ENCODE data around the gene CYP27A1. TPM values are rescaled to one million over a fixed set of nuclear protein-coding genes. Genes with fewer than 3 reads are reported as not detected.
"Not testable (repeated sequence)": the region's sequence is repeated elsewhere in the genome, so short reads cannot be mapped to it uniquely, and the experiment has no call there.

The CYP27A1 gene
- total and polyA plus RNA-seq, 9 of the 15 experiments (the other 6 are each of a cell fraction or from before 2014, with no cell fraction given), result 0.20 TPM; not detected in 8

DNA sequence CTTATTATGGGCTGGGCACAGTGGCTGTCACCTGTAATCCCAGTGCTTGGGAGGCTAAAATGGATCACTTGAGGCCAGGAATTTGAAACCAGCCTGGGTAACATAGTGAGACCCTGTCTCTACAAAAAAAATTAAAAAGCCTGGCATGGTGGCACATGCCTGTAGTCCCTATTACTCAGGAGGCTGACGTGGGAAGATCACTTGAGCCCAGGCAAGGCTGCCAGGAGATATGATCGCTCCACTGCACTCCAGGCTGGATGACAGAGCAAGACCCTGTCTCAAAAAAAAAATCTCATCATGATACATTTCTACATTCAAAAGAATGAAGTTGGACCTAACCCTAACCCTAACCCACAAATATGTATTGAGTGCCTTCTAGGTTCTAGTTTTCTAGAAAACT lies 20.2 kb upstream of the CYP27A1 start:
- CTCF ChIA-PET (ENCODE audit: low intra/inter-chr PET ratio), result no interaction called here
- BruUV-seq (replicated peaks), result no TSS peak
- in situ Hi-C loops (cut with MboI), result no loop called here
- no peak overlapping the region for H2AFZ ChIP-seq (ENCODE audit: low read depth, low read length)
- H4K20me1 ChIP-seq (replicated peaks; ENCODE audit: control insufficient read depth, insufficient read depth, low read length), result no peaks in the 10 kb centered on the region
- intact Hi-C loops (cut with micrococcal nuclease), result no loop called here
- H3K4me2 ChIP-seq (ENCODE audit: insufficient read depth, low read length), result no peak overlapping the region
- no peak overlapping the region for H3K4me3 ChIP-seq
- WGBS (ENCODE audit: insufficient coverage, low coverage, missing lambda C conversion rate), result 0% methylated on average over 2 of the region's 2 CpGs
- no peak overlapping the region for H3K9ac ChIP-seq (ENCODE audit: insufficient read depth in 1 of 2, low read depth in 2 of 2, low read length in 2 of 2)
- no peaks in the 10 kb centered on the region for H3K27me3 ChIP-seq (ENCODE audit: control insufficient read depth in 2 of 2, insufficient read depth in 2 of 2, low read length in 2 of 2)
- no peak for ATAC-seq
- no peak for FAIRE-seq
- no peaks in the 10 kb centered on the region for H3K9me1 ChIP-seq (ENCODE audit: control insufficient read depth, insufficient read depth, low read length)
- POLR2A ChIA-PET, result no interaction called here
- no peaks in the 10 kb centered on the region for H3K79me2 ChIP-seq (ENCODE audit: control insufficient read depth, insufficient read depth, low read length)
- no peaks in the 10 kb centered on the region for H3K36me3 ChIP-seq (ENCODE audit: control insufficient read depth, insufficient read depth, low read length)
- no peak overlapping the region for H3K27ac ChIP-seq (ENCODE audit: extremely low read depth, low read depth, low read length)
- no peak for DNase-seq (ENCODE audit: extremely low read depth in 1 of 4, low spot score in 3 of 4)
- no peaks in the 10 kb centered on the region for H3K9me3 ChIP-seq (replicated peaks; ENCODE audit: control insufficient read depth, insufficient read depth, low read depth, low read length)
- no peaks in the 10 kb centered on the region for H3K4me1 ChIP-seq (replicated peaks in 1 of 2; ENCODE audit: control insufficient read depth in 2 of 2, insufficient read depth in 2 of 2, low read length in 2 of 2)
- TF ChIP-seq PTTG1 (tag; IDR thresholded peaks at IDR 0.05; ENCODE audit: low read depth) (no peak), PHF20 (IDR thresholded peaks at IDR 0.05; ENCODE audit: partially characterized antibody) (no peak), ZNF282 (CRISPR knock-in tag; IDR thresholded peaks at IDR 0.05) (no peak), KDM2B (CRISPR knock-in tag; IDR thresholded peaks at IDR 0.05) (no peak), ATF7 (IDR thresholded peaks at IDR 0.05) (no peak), ZNF24 (IDR thresholded peaks at IDR 0.05) (no peak), CREM (IDR thresholded peaks at IDR 0.05; ENCODE audit: low read depth) (no peak), ZNF830 (CRISPR knock-in tag; IDR thresholded peaks at IDR 0.05) (no peak), PTRF (tag; IDR thresholded peaks at IDR 0.05) (no peak), MCM7 (IDR thresholded peaks at IDR 0.05) (no peak), GABPB2 (CRISPR knock-in tag; conservative IDR thresholded peaks at IDR 0.05) (no peak), BRD4 (IDR thresholded peaks at IDR 0.05) (no peak), POLR2B (IDR thresholded peaks at IDR 0.05; ENCODE audit: low read depth, partially characterized antibody) (no peak), SRSF9 (IDR thresholded peaks at IDR 0.05; ENCODE audit: borderline replicate concordance, low read depth, low read length) (no peak), TAL1 (IDR thresholded peaks at IDR 0.05) (no peak)
- TF ChIP-seq, protein P1, sequence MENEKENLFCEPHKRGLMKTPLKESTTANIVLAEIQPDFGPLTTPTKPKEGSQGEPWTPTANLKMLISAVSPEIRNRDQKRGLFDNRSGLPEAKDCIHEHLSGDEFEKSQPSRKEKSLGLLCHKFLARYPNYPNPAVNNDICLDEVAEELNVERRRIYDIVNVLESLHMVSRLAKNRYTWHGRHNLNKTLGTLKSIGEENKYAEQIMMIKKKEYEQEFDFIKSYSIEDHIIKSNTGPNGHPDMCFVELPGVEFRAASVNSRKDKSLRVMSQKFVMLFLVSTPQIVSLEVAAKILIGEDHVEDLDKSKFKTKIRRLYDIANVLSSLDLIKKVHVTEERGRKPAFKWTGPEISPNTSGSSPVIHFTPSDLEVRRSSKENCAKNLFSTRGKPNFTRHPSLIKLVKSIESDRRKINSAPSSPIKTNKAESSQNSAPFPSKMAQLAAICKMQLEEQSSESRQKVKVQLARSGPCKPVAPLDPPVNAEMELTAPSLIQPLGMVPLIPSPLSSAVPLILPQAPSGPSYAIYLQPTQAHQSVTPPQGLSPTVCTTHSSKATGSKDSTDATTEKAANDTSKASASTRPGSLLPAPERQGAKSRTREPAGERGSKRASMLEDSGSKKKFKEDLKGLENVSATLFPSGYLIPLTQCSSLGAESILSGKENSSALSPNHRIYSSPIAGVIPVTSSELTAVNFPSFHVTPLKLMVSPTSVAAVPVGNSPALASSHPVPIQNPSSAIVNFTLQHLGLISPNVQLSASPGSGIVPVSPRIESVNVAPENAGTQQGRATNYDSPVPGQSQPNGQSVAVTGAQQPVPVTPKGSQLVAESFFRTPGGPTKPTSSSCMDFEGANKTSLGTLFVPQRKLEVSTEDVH (IDR thresholded peaks at IDR 0.05; ENCODE audit: low read depth, partially characterized antibody), result no peak

DNA sequence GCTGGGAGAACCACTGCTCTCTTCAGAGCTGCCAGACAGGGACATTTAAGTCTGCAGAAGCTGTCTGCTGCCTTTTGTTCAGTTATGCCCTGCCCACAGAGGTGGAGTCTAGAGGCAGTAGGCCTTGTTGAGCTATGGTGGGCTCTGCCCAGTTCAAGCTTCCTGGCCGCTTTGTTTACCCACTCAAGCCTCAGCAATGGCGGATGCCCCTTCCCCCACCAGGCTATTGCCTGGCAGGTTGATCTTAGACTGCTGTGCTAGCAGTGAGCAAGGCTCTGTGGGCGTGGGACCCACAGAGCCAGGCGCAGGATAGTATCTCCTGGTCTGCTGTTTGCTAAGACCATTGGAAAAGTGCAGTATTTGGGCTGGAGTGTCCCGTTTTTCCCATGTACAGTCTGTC lies 9.2 kb upstream of the CYP27A1 start:
- H3K9me1 ChIP-seq (ENCODE audit: control insufficient read depth, insufficient read depth, low read length); H3K27me3 ChIP-seq (ENCODE audit: control insufficient read depth in 2 of 2, insufficient read depth in 2 of 2, low read length in 2 of 2); BruUV-seq (replicated peaks); CTCF ChIA-PET (ENCODE audit: low intra/inter-chr PET ratio); DNase-seq (ENCODE audit: extremely low read depth in 1 of 4, low spot score in 3 of 4); H3K4me3 ChIP-seq; H3K36me3 ChIP-seq (ENCODE audit: control insufficient read depth, insufficient read depth, low read length); ATAC-seq; H3K9ac ChIP-seq (ENCODE audit: insufficient read depth in 1 of 2, low read depth in 2 of 2, low read length in 2 of 2); H3K4me1 ChIP-seq (replicated peaks in 1 of 2; ENCODE audit: control insufficient read depth in 2 of 2, insufficient read depth in 2 of 2, low read length in 2 of 2); H3K27ac ChIP-seq (ENCODE audit: extremely low read depth, low read depth, low read length); intact Hi-C loops (cut with micrococcal nuclease); H2AFZ ChIP-seq (ENCODE audit: low read depth, low read length); in situ Hi-C loops (cut with MboI); H3K9me3 ChIP-seq (replicated peaks; ENCODE audit: control insufficient read depth, insufficient read depth, low read depth, low read length); H4K20me1 ChIP-seq (replicated peaks; ENCODE audit: control insufficient read depth, insufficient read depth, low read length); H3K4me2 ChIP-seq (ENCODE audit: insufficient read depth, low read length); FAIRE-seq; H3K79me2 ChIP-seq (ENCODE audit: control insufficient read depth, insufficient read depth, low read length): not testable (repeated sequence)
- POLR2A ChIA-PET, result interaction anchor here (0.6 kb wide), 2 partner anchors 27 to 214 kb away, joined by 3 read pairs; no protein-coding TSS in a partner anchor
- 0% methylated on average over 5 of the region's 5 CpGs for WGBS (ENCODE audit: insufficient coverage, low coverage, missing lambda C conversion rate)

All from K562 (cell line).